T47D (cell line): ENCODE data around the gene ABLIM1.

Source experiments
- DNase-seq, 2 experiments: peaks; one replicate each; pipeline versions ENCODE4 v3.0.0 to v3.0.0-alpha.2; 2011 to 2012; ENCODE audit warnings: low read depth in 1 of 2, low spot score in 1 of 2
- JUND ChIP-seq: IDR thresholded peaks from 2 replicates; pipeline ENCODE4 v1.6.1; 2012; ENCODE audit warnings: low read depth
- in situ Hi-C: cut with HindIII; loops from 2 replicates; pipeline ENCODE4 v1.10.0; 2016; ENCODE audit warnings: low sequenced_read_pairs, low pct_unique_long_range_greater_than_20kb

Gene ABLIM1

GRCh38 chr10:114632869-114633715 lies 25.0 kb downstream of the ABLIM1 start:
- in situ Hi-C loops, result no loop called here
- no peak for DNase-seq

DNA sequence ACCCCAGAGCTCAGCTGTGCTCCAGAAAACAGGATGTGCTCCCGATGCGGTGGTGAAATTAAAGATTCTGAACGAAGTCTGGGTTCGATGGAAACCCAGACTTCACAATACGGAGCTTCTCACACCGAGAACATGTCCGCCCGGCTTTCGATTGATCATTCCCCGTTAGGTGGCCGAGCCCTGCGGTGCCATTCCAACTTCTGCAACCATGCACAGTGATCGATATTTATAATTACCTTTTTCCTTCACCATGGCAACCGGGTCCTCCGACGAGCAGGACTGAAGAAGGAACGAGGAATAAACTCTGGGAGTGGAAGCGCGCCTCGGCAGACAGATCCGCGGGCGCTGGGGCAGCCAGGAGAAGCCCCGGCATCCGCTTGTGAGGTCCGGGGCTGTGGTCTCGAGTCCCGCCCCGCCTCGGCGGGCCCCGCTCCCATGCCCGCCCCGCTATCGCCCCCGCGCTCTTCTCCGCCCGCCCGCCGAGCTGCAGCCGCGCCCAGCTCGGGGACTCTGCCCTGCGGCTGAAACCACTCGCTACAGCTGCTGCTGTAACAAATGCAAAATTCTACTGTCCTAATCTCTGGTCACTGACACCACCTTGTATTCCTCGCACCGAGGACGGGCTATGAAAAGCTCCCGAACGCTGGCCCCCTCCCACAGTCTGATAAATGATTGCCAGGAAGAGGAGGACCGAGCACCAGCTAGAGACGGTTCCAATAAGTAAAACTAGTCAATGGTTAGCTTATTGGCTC lies 26.2 kb downstream of the ABLIM1 start:
- in situ Hi-C loops, result no loop called here
- DNase-seq, result no peak
- TF ChIP-seq JUND, result no peak

More at GRCh38 chr10:114632869-114633715, 25.0 kb downstream of the ABLIM1 start:
- no peak for TF ChIP-seq JUND

DNA sequence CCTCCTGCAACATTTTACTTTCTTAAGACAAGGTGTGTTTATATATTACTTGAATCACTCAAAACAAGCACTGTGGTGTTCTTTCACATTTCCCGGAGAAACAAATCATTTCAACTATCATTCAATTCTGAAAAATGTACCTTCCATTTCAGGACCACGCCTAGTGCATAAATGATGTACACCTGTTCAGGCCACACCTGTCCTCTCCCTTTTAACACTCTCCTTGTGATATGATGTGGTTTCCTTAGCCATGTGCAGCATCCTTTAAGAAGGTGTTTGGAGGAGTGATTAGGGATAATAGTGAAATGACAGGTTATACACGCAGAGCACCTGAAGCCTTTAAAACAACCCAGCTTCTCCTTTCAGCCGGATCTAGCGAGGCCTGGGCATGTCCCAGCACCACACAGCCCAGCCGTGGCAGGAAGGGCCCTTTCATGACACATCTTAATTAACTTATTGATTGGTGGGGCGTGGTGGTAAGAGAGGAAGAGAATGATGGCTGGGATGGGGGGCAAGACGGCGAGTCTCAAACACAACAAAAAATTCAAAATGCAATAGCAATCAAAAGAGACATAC lies 26.9 kb downstream of the ABLIM1 start:
- in situ Hi-C loops, result no loop called here
- no peak for TF ChIP-seq JUND
- DNase-seq, result no peak

DNA sequence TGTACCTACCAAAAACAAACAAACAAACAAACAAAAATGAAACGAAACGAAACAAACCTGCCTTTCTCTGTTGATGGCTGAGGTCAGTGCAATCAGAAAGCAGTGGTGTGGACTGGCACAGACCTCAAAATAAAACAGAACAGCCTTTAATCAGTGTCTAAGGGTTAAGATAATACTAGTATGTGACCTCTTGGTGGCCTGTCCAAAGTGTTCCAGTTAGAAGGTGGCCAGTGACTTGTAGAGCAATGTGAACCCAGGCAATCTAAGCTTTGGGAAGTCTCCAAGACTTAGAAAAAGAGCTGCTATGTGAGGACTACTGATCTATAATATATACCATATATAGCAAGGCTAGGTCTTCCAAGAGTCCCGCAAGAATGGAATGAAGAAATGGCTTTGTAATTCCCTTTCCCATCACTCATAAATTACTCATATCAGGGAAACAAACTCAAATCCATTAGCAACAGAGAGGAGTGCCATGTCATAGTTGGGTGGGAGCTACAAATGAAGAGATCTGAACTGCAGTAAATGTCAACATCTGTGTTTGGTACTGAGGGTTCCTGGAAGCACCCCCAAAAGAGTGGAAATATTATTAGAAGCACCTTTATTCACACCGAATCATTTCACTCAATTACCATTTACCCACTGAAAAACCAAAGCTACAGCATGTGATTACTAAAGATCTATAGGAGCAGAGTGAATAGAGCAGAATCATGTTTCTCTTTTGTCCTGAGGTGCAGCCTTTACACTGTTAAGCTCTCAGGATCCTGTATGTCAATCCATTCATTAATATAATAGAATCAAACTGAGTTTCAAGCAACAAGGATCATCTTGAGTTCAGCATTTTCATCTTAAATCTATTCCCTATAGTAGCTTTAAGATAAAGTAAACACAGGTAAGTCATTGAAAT lies 28.0 kb downstream of the ABLIM1 start:
- TF ChIP-seq JUND, result no peak
- in situ Hi-C loops, result no loop called here
- no peak for DNase-seq

DNA sequence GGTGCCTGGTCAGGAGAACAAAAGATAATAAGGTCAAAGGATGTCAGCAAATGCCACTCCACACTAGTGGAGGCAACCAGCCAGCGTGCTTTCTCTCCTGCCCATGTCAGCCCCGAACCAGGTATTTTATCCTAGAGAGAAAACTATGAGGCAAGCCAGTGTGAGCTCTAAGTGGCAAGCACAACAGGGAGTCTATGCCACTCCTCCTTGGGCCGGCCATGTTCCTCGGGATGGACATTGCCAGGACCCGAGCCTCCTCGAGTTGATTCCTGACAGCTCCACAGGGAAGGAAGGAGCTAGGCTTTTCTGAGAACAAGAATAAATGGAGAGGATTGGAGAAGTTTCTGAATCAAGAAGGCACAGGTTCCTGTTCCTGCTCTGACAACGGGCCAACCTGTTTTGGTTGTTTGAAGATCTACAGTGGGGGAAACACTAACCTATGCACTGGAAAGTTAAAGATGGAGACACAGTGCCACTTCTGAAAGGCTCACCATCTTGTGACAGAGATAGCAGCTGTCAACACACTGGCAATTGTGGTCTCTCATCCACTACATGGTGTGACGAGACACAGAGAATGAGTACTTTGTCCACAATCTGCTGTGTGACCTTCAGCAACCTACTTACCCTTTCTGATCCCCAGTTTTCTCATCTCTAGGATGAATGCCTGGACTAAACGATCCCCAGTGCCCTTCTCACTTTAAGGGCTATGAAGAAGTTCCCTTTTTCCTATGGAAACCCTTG lies 28.8 kb downstream of the ABLIM1 start:
- in situ Hi-C loops, result no loop called here
- DNase-seq, result no peak
- TF ChIP-seq JUND, result no peak

DNA sequence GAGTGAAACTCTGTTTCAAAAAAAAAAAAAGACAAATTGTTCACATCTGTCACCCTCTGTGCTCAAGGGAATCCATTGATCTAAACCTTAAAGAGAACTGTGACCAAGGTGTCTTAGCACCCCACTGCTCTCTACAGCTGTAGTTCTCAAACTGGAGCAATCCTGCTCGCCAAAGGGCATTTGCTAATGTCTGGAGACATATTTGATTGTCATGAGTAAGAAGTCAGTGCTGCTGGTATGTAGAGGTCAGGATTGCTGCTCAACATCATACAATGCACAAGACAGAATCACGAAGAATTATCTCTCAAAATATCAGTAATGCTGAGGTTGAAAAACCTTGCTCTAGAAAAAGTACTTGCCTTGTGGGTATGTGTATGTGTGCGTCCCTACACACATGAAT lies 30.0 kb downstream of the ABLIM1 start:
- TF ChIP-seq JUND, result no peak
- in situ Hi-C loops, result no loop called here
- no peak for DNase-seq

DNA sequence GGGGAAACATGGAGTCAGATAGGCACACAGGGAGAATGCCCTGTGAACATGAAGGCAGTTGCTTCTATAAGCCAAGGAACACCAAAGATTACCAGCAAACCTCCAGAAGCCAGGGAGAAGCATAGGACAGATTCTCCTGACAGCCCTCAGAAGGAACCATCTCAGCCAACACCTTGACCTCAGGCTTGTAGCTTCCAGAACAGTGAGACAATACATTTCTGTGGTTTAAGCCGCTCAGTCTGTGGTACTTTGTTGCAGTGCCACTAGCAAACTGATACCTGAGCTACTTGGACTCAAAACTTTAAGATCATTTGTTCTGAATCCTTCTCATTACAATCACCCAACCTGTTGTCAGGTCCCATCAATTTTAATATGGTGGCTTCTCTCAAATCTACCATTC lies 31.2 kb downstream of the ABLIM1 start:
- no peak for TF ChIP-seq JUND
- peak in 1 of 2 experiments; percentile 53 for DNase-seq
- in situ Hi-C loops, result no loop called here

GRCh38 chr10:114624951-114625780 lies 32.9 kb downstream of the ABLIM1 start:
- peak in 1 of 2 experiments; percentile 16 for DNase-seq
- TF ChIP-seq JUND, result no peak; the same call in 1 of the 2 replicates
- in situ Hi-C loops, result no loop called here

DNA sequence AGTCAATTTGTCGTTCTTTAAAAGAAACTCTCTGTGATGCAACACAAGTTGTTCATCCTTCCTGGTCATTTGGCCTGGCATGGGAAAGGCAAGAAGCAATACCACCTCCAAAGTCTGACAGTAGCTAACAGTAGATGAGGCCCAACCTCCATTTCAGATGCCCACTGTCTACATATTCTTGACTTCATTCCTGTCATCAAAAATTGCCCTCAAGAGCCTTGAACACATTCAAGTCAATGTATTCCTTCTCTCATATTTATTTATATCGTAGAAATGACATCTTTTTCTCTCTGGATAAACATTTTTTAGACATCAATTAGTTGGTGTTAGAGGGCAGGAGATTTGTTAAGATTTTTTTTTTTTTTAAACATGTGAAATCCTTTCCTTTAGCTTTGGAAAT lies 33.7 kb downstream of the ABLIM1 start:
- no peak for DNase-seq
- in situ Hi-C loops, result no loop called here
- no peak for TF ChIP-seq JUND

DNA sequence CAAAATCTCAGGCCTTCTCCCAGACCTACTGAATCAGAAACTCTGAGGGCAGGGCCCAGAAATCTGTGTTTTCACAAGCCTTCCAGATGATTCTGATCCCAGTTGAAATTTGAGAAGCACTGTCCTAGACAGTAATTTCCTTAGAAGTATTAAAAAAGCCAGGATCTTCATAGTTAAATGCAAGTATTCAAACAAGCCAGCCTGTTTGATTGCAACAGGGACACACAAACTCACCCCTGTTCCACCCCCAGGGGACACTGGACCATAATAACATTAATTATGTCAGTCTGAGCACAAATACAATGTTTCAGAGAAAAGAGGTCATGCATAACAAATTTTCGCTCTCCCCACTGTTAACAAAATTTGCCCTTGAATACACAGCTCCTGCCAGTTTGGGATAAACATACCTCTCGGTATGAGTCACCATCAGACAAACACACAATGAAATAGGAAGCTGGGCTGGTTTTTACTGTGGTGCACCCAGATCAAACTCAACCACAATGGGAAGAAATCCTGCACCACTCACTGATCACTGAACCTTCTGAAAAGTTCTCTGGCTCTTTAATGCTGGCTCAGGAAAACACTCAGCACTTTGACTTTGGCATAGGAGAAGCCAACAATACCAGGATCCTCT lies 34.3 kb downstream of the ABLIM1 start:
- peak; percentile 95 for TF ChIP-seq JUND
- in situ Hi-C loops, result no loop called here
- DNase-seq, result peak in 1 of 2 experiments; percentile 82
